Ectodermal cell (in vitro differentiated cells): ENCODE results near the gene ZNF518B.
"Not testable (repeated sequence)": the region's sequence is repeated elsewhere in the genome, so short reads cannot be mapped to it uniquely, and the experiment has no call there.

Source experiments
- H3K27ac ChIP-seq: 2 replicates; pipeline ENCODE4 v1.7.0; 2013; ENCODE audit warnings: mild to moderate bottlenecking, low read depth, low read length; ENCODE audit not compliant: insufficient read depth, poor library complexity, severe bottlenecking
- H3K27me3 ChIP-seq: 2 replicates; pipeline ENCODE4 v1.7.0; 2013; ENCODE audit warnings: mild to moderate bottlenecking, low read length; ENCODE audit not compliant: insufficient read depth, control insufficient read depth, poor library complexity, severe bottlenecking
- H3K36me3 ChIP-seq: one replicate; pipeline ENCODE4 v1.7.0; 2013; ENCODE audit warnings: low read length; ENCODE audit not compliant: control insufficient read depth, insufficient read depth
- H3K4me1 ChIP-seq: one replicate; pipeline ENCODE4 v1.7.0; 2013; ENCODE audit warnings: low read length; ENCODE audit not compliant: control insufficient read depth, insufficient read depth
- H3K4me3 ChIP-seq: 2 replicates; pipeline ENCODE4 v1.7.0; 2013; ENCODE audit warnings: low read depth, low read length, control low read depth; ENCODE audit not compliant: insufficient read depth
- H3K9me3 ChIP-seq: 2 replicates; pipeline ENCODE4 v1.7.0; 2013; ENCODE audit warnings: mild to moderate bottlenecking, low read length, moderate library complexity; ENCODE audit not compliant: control insufficient read depth
- WGBS, 2 experiments: methylation state at CpG; one replicate each; pipeline ENCODE4 v1.1.7; 2013; ENCODE audit warnings: missing lambda C conversion rate in 2 of 2; 5-methylcytosine and 5-hydroxymethylcytosine counted together

The ZNF518B gene

GRCh38 chr4:10427680-10428079, 29.5 kb downstream of the ZNF518B start:
- 73 to 75% methylated on average over 8 of the region's 8 CpGs for WGBS, 2 experiments
- not testable (repeated sequence) for H3K36me3 ChIP-seq, H3K27ac ChIP-seq, H3K27me3 ChIP-seq, H3K9me3 ChIP-seq, H3K4me3 ChIP-seq, H3K4me1 ChIP-seq

DNA sequence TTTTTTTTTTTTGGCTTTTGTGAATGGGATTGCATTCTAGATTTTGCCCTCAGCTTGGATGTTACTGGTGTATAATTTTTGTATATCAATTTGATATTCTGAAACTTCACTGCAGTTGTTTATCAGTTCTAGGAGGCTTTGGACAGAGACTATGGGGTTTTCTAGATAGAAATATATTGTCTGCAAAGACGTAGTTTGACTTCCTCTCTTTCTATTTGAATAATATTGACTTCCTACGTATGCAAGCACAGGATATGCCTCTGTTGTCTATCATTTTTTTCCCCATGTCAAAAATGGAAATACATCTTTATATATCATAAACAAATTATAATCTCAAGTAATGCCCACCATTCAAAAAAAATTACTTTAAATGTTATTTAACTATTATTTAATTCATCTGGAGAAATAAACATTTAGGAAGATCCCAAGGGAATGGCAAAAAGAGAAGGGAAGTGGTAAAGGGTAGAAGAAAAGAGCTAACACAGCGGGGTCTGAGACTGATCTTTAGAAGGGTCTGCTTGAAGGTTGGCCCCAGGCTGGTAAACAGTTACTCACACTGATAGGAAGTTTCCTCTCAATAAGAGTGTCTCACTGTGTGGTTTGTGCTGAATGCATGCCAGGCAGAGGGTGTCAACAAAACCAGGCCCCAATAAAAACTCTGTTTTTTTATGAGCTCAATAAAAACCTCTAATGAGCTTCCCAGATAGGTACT, 35.7 kb downstream of the ZNF518B start:
- 90 to 95% methylated on average over 2 to 3 of the region's 3 CpGs for WGBS, 2 experiments
- Histone ChIP-seq H3K27ac (no peak overlapping the region), H3K27me3 (no peaks in the 10 kb centered on the region), H3K4me1 (no peaks in the 10 kb centered on the region), H3K9me3 (no peaks in the 10 kb centered on the region), H3K36me3 (no peaks in the 10 kb centered on the region), H3K4me3 (no peak overlapping the region)

- no peak overlapping the region for H3K27ac ChIP-seq
- WGBS, 2 experiments = 95 to 98% methylated on average over 6 of the region's 6 CpGs
These were observed 39.5 kb downstream of the ZNF518B start for GRCh38 chr4:10417740-10418139.

GRCh38 chr4:10416441-10416840, 40.8 kb downstream of the ZNF518B start:
- WGBS, 2 experiments = 92 to 95% methylated on average over 2 of the region's 2 CpGs
- Histone ChIP-seq H3K36me3 (no peaks in the 10 kb centered on the region), H3K4me3 (no peak overlapping the region), H3K27ac (no peak overlapping the region), H3K9me3 (no peaks in the 10 kb centered on the region), H3K4me1 (no peaks in the 10 kb centered on the region), H3K27me3 (no peaks in the 10 kb centered on the region)

More at GRCh38 chr4:10417740-10418139, 39.5 kb downstream of the ZNF518B start:
- H3K4me3 ChIP-seq = no peak overlapping the region
- no peaks in the 10 kb centered on the region for H3K27me3 ChIP-seq
- H3K36me3 ChIP-seq = no peaks in the 10 kb centered on the region
- H3K9me3 ChIP-seq = no peaks in the 10 kb centered on the region
- no peaks in the 10 kb centered on the region for H3K4me1 ChIP-seq

GRCh38 chr4:10413177-10413576, 44.0 kb downstream of the ZNF518B start:
- Histone ChIP-seq H3K27ac (no peak overlapping the region), H3K36me3 (no peaks in the 10 kb centered on the region), H3K4me3 (no peak overlapping the region), H3K27me3 (no peaks in the 10 kb centered on the region), H3K9me3 (no peaks in the 10 kb centered on the region), H3K4me1 (no peaks in the 10 kb centered on the region)
- WGBS, 2 experiments = 88 to 94% methylated on average over 1 to 2 of the region's 2 CpGs

- WGBS, 2 experiments = 85 to 88% methylated on average over 8 of the region's 8 CpGs
- H3K27me3 ChIP-seq = no peaks in the 10 kb centered on the region
- H3K27ac ChIP-seq = no peak overlapping the region
- no peak overlapping the region for H3K4me3 ChIP-seq
- H3K4me1 ChIP-seq = no peaks in the 10 kb centered on the region
- H3K36me3 ChIP-seq = no peaks in the 10 kb centered on the region
- no peaks in the 10 kb centered on the region for H3K9me3 ChIP-seq
These were observed 51.6 kb downstream of the ZNF518B start for GRCh38 chr4:10405672-10406071.

GRCh38 chr4:10403633-10404445, 53.4 kb downstream of the ZNF518B start:
- no peak overlapping the region for H3K27ac ChIP-seq
- no peaks in the 10 kb centered on the region for H3K27me3 ChIP-seq
- H3K4me1 ChIP-seq = no peaks in the 10 kb centered on the region
- H3K9me3 ChIP-seq = no peaks in the 10 kb centered on the region
- no peaks in the 10 kb centered on the region for H3K36me3 ChIP-seq
- 81 to 82% methylated on average over 6 of the region's 6 CpGs for WGBS, 2 experiments
- H3K4me3 ChIP-seq = no peak overlapping the region

DNA sequence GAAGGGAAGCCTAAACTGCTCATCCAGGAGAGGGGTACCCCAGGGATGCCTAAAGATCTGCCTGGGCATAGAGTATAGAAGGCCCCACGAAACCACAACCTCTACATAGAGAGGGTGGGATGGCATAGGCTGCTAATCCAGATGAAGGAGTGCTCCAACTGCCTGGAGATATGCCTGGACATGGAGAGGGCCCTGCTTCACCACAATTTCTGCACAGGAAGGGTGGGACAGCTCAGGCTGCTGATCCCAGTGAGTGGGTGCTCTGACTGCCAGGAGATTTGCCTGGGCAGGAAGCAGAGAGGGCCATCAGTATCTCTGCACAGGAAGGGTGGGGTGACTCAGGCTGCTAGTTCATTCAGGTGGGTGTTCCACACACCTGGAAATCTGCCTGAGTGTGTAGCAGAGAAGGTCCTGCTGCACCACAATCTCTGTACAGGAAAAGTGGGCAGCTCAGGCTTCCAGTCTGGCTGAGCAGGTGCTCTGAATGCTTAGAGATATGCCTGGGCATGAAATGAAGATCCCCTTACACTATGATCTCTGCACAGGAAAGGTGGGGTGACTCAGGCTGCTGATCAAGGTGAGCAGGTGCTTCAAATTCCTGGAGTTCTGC, 61.1 kb downstream of the ZNF518B start:
- Histone ChIP-seq H3K27me3 (no peaks in the 10 kb centered on the region), H3K9me3 (no peaks in the 10 kb centered on the region), H3K36me3 (no peaks in the 10 kb centered on the region), H3K4me1 (no peaks in the 10 kb centered on the region), H3K27ac (no peak overlapping the region), H3K4me3 (no peak overlapping the region)
- WGBS, 2 experiments = 100% methylated on average over 1 of the region's 1 CpG; no CpG with 5 or more reads in 1 of the 2 experiments
